Keratinocyte (primary cell): ENCODE results near the gene KIF16B. TPM values are rescaled to one million over a fixed set of nuclear protein-coding genes. Genes with fewer than 3 reads are reported as not detected.

Experiments
- DNase-seq: peaks from one replicate; pipeline ENCODE4 v3.0.0-alpha.2; 2011; ENCODE audit warnings: low read depth, missing footprints, low spot score
- FAIRE-seq: peaks from 2 replicates; lab custom pipeline; 2011; peaks lifted over from hg19 to GRCh38; lab: Jason Lieb, UNC
- H2AFZ ChIP-seq: 2 replicates; pipeline ENCODE4 v1.6.0; 2012; ENCODE audit warnings: low read length, control low read depth, inconsistent platforms; ENCODE audit not compliant: control insufficient read depth
- H3K27ac ChIP-seq: 2 replicates; pipeline ENCODE4 v1.5.1; 2011; ENCODE audit warnings: low read length; ENCODE audit not compliant: control insufficient read depth, insufficient read depth
- H3K27me3 ChIP-seq: 3 replicates; pipeline ENCODE4 v1.6.0; 2011; ENCODE audit warnings: low read length; ENCODE audit not compliant: control insufficient read depth, insufficient read depth; ENCODE audit errors: extremely low read depth
- H3K36me3 ChIP-seq, 2 experiments: 2 replicates in 1 of 2; 3 replicates in 1 of 2; pipeline ENCODE4 v1.5.1; 2011; ENCODE audit warnings: low read length in 2 of 2, mild to moderate bottlenecking in 1 of 2; ENCODE audit not compliant: control insufficient read depth in 2 of 2, insufficient read depth in 2 of 2; ENCODE audit errors: extremely low read depth in 1 of 2
- H3K4me1 ChIP-seq: 3 replicates; pipeline ENCODE4 v1.5.1; 2011; ENCODE audit warnings: low read length; ENCODE audit not compliant: control insufficient read depth, insufficient read depth; ENCODE audit errors: extremely low read depth
- H3K4me2 ChIP-seq: 3 replicates; pipeline ENCODE4 v1.6.0; 2011; ENCODE audit warnings: low read depth, low read length; ENCODE audit not compliant: control insufficient read depth, insufficient read depth; ENCODE audit errors: extremely low read depth
- H3K4me3 ChIP-seq, 3 experiments: fragments of 200-600 bp in 1 of 3; sonication (generic) in 1 of 3; 2 replicates in 2 of 3; 3 replicates in 1 of 3; pipeline ENCODE4 v1.5.1; 2011 to 2016; ENCODE audit warnings: low read length in 3 of 3, mild to moderate bottlenecking in 3 of 3, control low read depth in 2 of 3, inconsistent platforms in 1 of 3, low read depth in 1 of 3, mixed read lengths in 1 of 3, mixed run types in 1 of 3, moderate library complexity in 1 of 3; ENCODE audit not compliant: control insufficient read depth in 2 of 3, insufficient read depth in 2 of 3; ENCODE audit errors: extremely low read depth in 1 of 3
- H3K79me2 ChIP-seq: 2 replicates; pipeline ENCODE4 v1.6.0; 2012; ENCODE audit warnings: low read length; ENCODE audit not compliant: control insufficient read depth, insufficient read depth
- H3K9ac ChIP-seq: 3 replicates; pipeline ENCODE4 v1.6.0; 2011; ENCODE audit warnings: low read length; ENCODE audit not compliant: control insufficient read depth, insufficient read depth; ENCODE audit errors: extremely low read depth
- H3K9me1 ChIP-seq: 3 replicates; pipeline ENCODE4 v1.6.0; 2011; ENCODE audit warnings: low read length; ENCODE audit not compliant: control insufficient read depth, insufficient read depth; ENCODE audit errors: extremely low read depth
- H3K9me3 ChIP-seq: 2 replicates; pipeline ENCODE4 v1.5.1; 2012; ENCODE audit warnings: low read depth, low read length; ENCODE audit not compliant: control insufficient read depth
- H4K20me1 ChIP-seq: 3 replicates; pipeline ENCODE4 v1.6.0; 2011; ENCODE audit warnings: low read length; ENCODE audit not compliant: control insufficient read depth, insufficient read depth; ENCODE audit errors: extremely low read depth
- EZH2 ChIP-seq: IDR thresholded peaks from one replicate; pipeline ENCODE4 v1.6.1; 2012; ENCODE audit warnings: inconsistent platforms, mild to moderate bottlenecking, low read length, moderate library complexity
- dilution Hi-C: fragments of 300-500 bp; cut with MboI; formaldehyde crosslinking; loops from one replicate; pipeline ENCODE4 v1.7.0; 2020; ENCODE audit warnings: low sequenced_read_pairs; ENCODE audit not compliant: extremely low pct_ligation_motif_present
- polyA plus RNA-seq, 5 experiments: library from polyadenylated mRNA; depleted of rRNA in 3 of 5; stranded (reverse) in 3 of 5; stranded (forward) in 1 of 5; unstranded in 1 of 5; fragments of >200 nt; gene quantifications; 1 replicate in 1 of 5; 2 replicates in 3 of 5; 3 replicates in 1 of 5; pipeline versions ENCODE4 v1.2.1 to v1.2.3, GENCODE V29; 2011 to 2012; ENCODE audit warnings: missing spikeins in 2 of 5, low read depth in 1 of 5, low replicate concordance in 1 of 5
- TF ChIP-seq, protein P1 (sequence below), 3 experiments: IDR thresholded peaks in 1 of 3; conservative IDR thresholded peaks in 1 of 3; optimal IDR thresholded peaks in 1 of 3; 2 replicates in 2 of 3; 3 replicates in 1 of 3; pipeline versions ENCODE3 to v1.5.1; 2011; ENCODE audit warnings: low read length in 3 of 3, mild to moderate bottlenecking in 3 of 3, moderate library complexity in 2 of 3, control low read depth in 1 of 3, inconsistent platforms in 1 of 3; ENCODE audit not compliant: insufficient read depth in 2 of 3; ENCODE audit errors: extremely low read depth in 1 of 3

KIF16B gene
- polyA plus RNA-seq, 1 donor (not counting 4 experiments of a cell fraction or from before 2014, with no cell fraction given): 16.1 TPM

DNA sequence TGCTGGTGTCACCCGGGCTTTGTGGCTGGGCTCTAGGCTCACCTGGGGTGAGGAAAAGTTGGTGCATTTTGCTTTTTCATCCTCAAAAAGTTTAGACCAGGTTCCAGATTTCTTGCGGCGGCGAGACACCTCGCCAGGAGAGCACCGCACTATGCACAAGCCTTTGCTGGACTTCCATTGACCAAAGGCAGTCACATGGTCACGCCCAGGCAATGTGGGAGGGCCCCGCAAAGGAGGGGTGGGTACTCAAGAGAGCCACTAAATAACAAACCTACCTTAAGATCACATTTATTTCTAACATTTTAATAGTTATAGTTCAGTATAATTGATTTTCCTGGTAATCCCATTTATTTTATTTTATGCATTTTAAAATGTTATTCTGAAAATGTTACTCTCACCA is 3.0 kb upstream of the KIF16B start:
- no peak for FAIRE-seq
- Histone ChIP-seq H3K4me2 (no peak overlapping the region), H3K9me3 (no peaks in the 10 kb centered on the region)

DNA sequence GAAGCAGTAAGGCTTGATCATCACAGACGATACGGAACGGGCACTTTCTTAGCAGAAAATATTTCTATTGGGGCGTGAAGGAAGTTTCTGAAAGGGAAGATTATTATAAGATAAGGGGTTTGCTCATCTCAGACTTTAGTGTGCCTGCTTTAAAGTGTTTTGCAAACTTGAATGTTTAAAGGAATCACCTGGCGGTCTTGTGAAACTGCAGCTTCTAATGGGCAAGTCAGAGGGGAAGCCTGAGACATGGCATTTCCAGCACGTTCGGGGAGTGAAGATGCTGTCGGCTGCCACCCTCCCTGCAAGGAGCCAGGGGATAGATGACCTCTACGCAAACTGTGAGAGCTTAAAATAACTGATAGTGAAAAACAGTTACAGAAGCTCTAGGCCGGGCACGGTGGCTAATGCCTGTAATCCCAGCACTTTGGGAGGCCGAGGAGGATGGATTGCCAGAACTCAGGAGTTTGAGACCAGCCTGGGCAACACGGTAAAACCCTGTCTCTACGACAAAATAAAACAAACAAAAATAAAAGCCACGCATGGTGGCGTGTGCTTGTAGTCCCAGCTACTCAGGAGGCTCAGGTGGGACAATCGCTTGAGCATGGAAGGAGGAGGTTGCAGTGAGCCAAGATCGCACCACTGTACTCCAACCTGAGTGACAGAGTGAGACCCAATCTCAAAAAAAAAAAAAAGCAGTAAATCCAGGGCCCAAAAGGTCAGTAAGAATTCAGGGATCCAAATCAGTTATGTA is 2.3 kb upstream of the KIF16B start:
- H3K27ac ChIP-seq: peak overlapping the region; percentile 74
- no peaks in the 10 kb centered on the region for H3K36me3 ChIP-seq
- H4K20me1 ChIP-seq: no peaks in the 10 kb centered on the region
- dilution Hi-C loops: no loop called here
- H3K4me1 ChIP-seq: peaks cover 31% of the 10 kb centered on the region
- H3K9ac ChIP-seq: peak overlapping the region; percentile 78
- peak overlapping the region; percentile 96 for H3K4me2 ChIP-seq
- H3K4me3 ChIP-seq: peak overlapping the region; percentile 37 to 79 (median 74)
- peaks cover 17% of the 10 kb centered on the region for H3K79me2 ChIP-seq
- TF ChIP-seq EZH2: no peak
- TF ChIP-seq, protein P1, sequence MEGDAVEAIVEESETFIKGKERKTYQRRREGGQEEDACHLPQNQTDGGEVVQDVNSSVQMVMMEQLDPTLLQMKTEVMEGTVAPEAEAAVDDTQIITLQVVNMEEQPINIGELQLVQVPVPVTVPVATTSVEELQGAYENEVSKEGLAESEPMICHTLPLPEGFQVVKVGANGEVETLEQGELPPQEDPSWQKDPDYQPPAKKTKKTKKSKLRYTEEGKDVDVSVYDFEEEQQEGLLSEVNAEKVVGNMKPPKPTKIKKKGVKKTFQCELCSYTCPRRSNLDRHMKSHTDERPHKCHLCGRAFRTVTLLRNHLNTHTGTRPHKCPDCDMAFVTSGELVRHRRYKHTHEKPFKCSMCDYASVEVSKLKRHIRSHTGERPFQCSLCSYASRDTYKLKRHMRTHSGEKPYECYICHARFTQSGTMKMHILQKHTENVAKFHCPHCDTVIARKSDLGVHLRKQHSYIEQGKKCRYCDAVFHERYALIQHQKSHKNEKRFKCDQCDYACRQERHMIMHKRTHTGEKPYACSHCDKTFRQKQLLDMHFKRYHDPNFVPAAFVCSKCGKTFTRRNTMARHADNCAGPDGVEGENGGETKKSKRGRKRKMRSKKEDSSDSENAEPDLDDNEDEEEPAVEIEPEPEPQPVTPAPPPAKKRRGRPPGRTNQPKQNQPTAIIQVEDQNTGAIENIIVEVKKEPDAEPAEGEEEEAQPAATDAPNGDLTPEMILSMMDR (optimal IDR thresholded peaks at IDR 0.05 in 1 of 3, IDR thresholded peaks at IDR 0.05 in 1 of 3, conservative IDR thresholded peaks at IDR 0.05 in 1 of 3; ENCODE audit: extremely low read depth in 1 of 3, insufficient read depth in 2 of 3, low read length in 3 of 3): no peak
- H3K27me3 ChIP-seq: no peaks in the 10 kb centered on the region
- peak overlapping the region; percentile 93 for H2AFZ ChIP-seq
- FAIRE-seq (no peak), DNase-seq (no peak)
- H3K9me3 ChIP-seq: no peaks in the 10 kb centered on the region
- H3K9me1 ChIP-seq: no peaks in the 10 kb centered on the region

More for the DNA sequence above, 3.0 kb upstream of the KIF16B start:
- Histone ChIP-seq H4K20me1 (no peaks in the 10 kb centered on the region), H3K27ac (no peak overlapping the region), H3K4me3 (no peak overlapping the region), H3K9me1 (no peaks in the 10 kb centered on the region), H3K27me3 (no peaks in the 10 kb centered on the region), H3K36me3 (no peaks in the 10 kb centered on the region), H3K9ac (no peak overlapping the region), H3K79me2 (peaks cover 10% of the 10 kb centered on the region), H2AFZ (no peak overlapping the region), H3K4me1 (peaks cover 31% of the 10 kb centered on the region)
- no peak for DNase-seq
- TF ChIP-seq, protein P1 (optimal IDR thresholded peaks at IDR 0.05 in 1 of 3, IDR thresholded peaks at IDR 0.05 in 1 of 3, conservative IDR thresholded peaks at IDR 0.05 in 1 of 3; ENCODE audit: extremely low read depth in 1 of 3, insufficient read depth in 2 of 3, low read length in 3 of 3): no peak
- no peak for TF ChIP-seq EZH2
- dilution Hi-C loops: no loop called here
